ENCODE results near the gene ALMS1.
"Not testable (repeated sequence)": the region's sequence is repeated elsewhere in the genome, so short reads cannot be mapped to it uniquely, and the experiment has no call there.

Gene ALMS1

GRCh38 chr2:73594251-73594650 lies 208.6 kb downstream of the ALMS1 start:
- DNase-seq (ENCODE audit: low read depth) = no peak

DNA sequence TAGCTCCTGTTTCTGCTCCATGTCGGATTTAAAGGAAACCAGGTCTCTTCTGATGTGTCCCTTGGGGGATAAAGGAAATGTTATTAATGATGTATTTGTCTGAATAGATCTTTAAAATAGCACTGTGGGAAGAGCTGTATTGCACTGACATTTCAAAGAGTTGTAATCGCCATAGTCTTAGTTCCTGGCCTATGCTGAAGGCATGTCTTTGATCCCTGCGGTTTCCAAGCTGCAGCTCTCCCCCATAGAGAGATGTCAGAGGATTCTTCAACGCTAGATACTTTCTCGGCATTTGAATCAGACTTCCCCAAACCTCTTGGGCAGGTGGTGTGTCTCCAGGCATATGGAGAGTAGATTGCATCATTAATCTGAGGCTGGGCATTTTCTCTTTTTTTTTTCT lies 216.1 kb downstream of the ALMS1 start:
- TF ChIP-seq CTCF (conservative IDR thresholded peaks at IDR 0.05; ENCODE audit: low read length) = no peak
- no peak overlapping the region for H3K4me3 ChIP-seq (ENCODE audit: low read length)
- no peak for DNase-seq (ENCODE audit: low read depth)

More at GRCh38 chr2:73594251-73594650, 208.6 kb downstream of the ALMS1 start:
- H3K4me3 ChIP-seq (ENCODE audit: low read length) = no peak overlapping the region
- TF ChIP-seq CTCF (conservative IDR thresholded peaks at IDR 0.05; ENCODE audit: low read length) = no peak

DNA sequence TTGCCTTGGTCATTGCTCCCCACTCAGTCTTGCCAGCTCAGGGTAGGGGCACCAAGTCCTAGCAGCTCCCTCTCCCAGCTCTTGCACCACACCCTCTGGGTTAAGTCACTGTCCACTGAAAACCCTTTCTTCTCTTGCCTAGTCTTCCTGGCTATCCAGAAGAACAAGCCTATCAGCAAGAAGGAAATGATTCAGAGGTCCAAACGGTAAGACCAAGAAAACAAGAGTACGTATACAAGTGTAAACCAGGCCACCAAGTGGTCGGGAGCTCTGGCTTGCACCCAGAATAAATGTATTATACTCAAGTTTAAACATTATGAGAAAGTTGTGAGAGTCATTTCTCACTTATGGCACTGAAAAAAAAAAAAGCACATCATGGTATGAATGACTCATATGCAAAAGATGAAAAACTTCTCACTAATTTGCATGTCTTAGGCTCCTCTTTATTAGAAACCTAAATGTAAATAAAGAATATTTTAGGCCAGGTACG lies 217.5 kb downstream of the ALMS1 start:
- peak; percentile 30 for DNase-seq (ENCODE audit: low read depth)
- H3K4me3 ChIP-seq (ENCODE audit: low read length) = not testable (repeated sequence)

GRCh38 chr2:73604589-73604988 lies 219.0 kb downstream of the ALMS1 start:
- not testable (repeated sequence) for H3K4me3 ChIP-seq (ENCODE audit: low read length); DNase-seq (ENCODE audit: low read depth)

- DNase-seq (ENCODE audit: low read depth) = no peak
- no peak overlapping the region for H3K4me3 ChIP-seq (ENCODE audit: low read length)
- no peak for TF ChIP-seq CTCF (conservative IDR thresholded peaks at IDR 0.05; ENCODE audit: low read length)
These were observed 224.5 kb downstream of the ALMS1 start for GRCh38 chr2:73610111-73610510.

GRCh38 chr2:73611193-73611592 lies 225.6 kb downstream of the ALMS1 start:
- TF ChIP-seq CTCF (conservative IDR thresholded peaks at IDR 0.05; ENCODE audit: low read length) = no peak
- no peak for DNase-seq (ENCODE audit: low read depth)
- H3K4me3 ChIP-seq (ENCODE audit: low read length) = no peak overlapping the region

- no peak overlapping the region for H3K4me3 ChIP-seq (ENCODE audit: low read length)
- no peak for DNase-seq (ENCODE audit: low read depth)
- no peak for TF ChIP-seq CTCF (conservative IDR thresholded peaks at IDR 0.05; ENCODE audit: low read length)
These were observed 226.2 kb downstream of the ALMS1 start for GRCh38 chr2:73611867-73612266.

DNA sequence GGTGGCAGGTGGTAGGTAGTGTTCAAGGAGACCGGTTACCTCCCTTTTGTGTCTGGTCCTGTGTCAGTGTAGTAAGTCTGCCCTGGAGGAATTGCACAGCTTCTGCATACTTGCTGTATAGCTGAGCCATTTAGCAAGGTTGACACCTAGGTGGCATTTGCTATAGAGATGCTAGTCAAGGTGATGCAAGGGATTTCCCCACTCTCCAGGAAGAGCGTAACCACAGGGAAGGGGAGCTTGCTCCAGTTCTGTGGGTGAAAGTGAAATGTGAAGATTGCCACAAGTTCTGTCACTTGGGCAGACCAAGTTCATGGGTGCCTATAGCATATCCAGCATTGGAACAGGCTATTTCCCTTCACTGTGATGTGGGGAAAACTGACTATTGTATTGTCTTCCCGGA lies 228.5 kb downstream of the ALMS1 start:
- H3K4me3 ChIP-seq (ENCODE audit: low read length) = no peak overlapping the region
- no peak for TF ChIP-seq CTCF (conservative IDR thresholded peaks at IDR 0.05; ENCODE audit: low read length)
- no peak for DNase-seq (ENCODE audit: low read depth)
